SK-N-SH (cell line): Measurements from ENCODE around the gene GTF3C2. TPM values are rescaled to one million over a fixed set of nuclear protein-coding genes. Genes with fewer than 3 reads are reported as not detected.
A peak's percentile ranks its signal among the peaks of the same experiment; 100 is the strongest.

Experiments used
- CTCF ChIA-PET: fragments of 300-600, 350-600 bp; formaldehyde crosslinking; extraction: SDS; loops from one replicate; lab custom pipeline; 2021; lab: Yijun Ruan, JAX
- POLR2A ChIA-PET: fragments of 350-600 bp; sonication (Branson Sonifier 250); formaldehyde crosslinking; extraction: SDS; loops from one replicate; lab custom pipeline; 2020; ENCODE audit warnings: antibody characterized with exemption, inconsistent platforms; lab: Yijun Ruan, JAX
- DNase-seq: peaks from one replicate; pipeline ENCODE4 v3.0.0; 2012
- H2AFZ ChIP-seq: fragments of 200-600 bp; sonication (generic); 2 replicates; pipeline ENCODE4 v1.8.1; 2016; ENCODE audit warnings: antibody characterized with exemption, mild to moderate bottlenecking, low read depth
- H3F3A ChIP-seq: fragments of 200-600 bp; sonication (generic); replicated peaks from 2 replicates; pipeline ENCODE3; 2016; ENCODE audit warnings: antibody characterized with exemption, mild to moderate bottlenecking; ENCODE audit not compliant: insufficient read depth
- H3K27ac ChIP-seq, 2 experiments: fragments of 200-500 bp in 1 of 2; fragments of 200-600 bp in 1 of 2; sonication (Bioruptor generic) in 1 of 2; sonication (generic), shearing (Covaris generic) in 1 of 2; 2 replicates each; pipeline versions ENCODE4 v1.5.1 to v1.6.1; 2014 to 2016; ENCODE audit warnings: low read depth in 2 of 2, inconsistent platforms in 1 of 2, low read length in 1 of 2, mild to moderate bottlenecking in 1 of 2, mixed read lengths in 1 of 2
- H3K27me3 ChIP-seq: fragments of 200-600 bp; sonication (generic), shearing (Covaris generic); 2 replicates; pipeline ENCODE4 v1.6.1; 2016; ENCODE audit warnings: mixed run types; ENCODE audit not compliant: insufficient read depth
- H3K36me3 ChIP-seq, 2 experiments: fragments of 200-500 bp in 1 of 2; fragments of 200-600 bp in 1 of 2; sonication (Bioruptor generic) in 1 of 2; sonication (generic) in 1 of 2; replicated peaks in 1 of 2; 2 replicates each; pipeline versions ENCODE3 to v1.5.1; 2014 to 2016; ENCODE audit warnings: low read length in 1 of 2, mild to moderate bottlenecking in 1 of 2; ENCODE audit not compliant: insufficient read depth in 2 of 2, control insufficient read depth in 1 of 2
- H3K4me1 ChIP-seq, 2 experiments: fragments of 200-500 bp in 1 of 2; fragments of 200-600 bp in 1 of 2; sonication (Bioruptor generic) in 1 of 2; sonication (generic), shearing (Covaris generic) in 1 of 2; 2 replicates each; pipeline versions ENCODE4 v1.5.1 to v1.6.1; 2014 to 2016; ENCODE audit warnings: low read depth in 1 of 2, low read length in 1 of 2, mixed run types in 1 of 2; ENCODE audit not compliant: insufficient read depth in 2 of 2, control insufficient read depth in 1 of 2
- H3K4me2 ChIP-seq: fragments of 200-600 bp; sonication (generic), shearing (Covaris generic); 2 replicates; pipeline ENCODE4 v1.6.1; 2017; ENCODE audit warnings: mixed run types
- H3K4me3 ChIP-seq, 2 experiments: fragments of 200-500 bp in 1 of 2; fragments of 200-600 bp in 1 of 2; sonication (Bioruptor generic) in 1 of 2; sonication (generic), shearing (Covaris generic) in 1 of 2; 2 replicates each; pipeline versions ENCODE4 v1.5.1 to v1.8.1; 2014 to 2016; ENCODE audit warnings: low read depth in 2 of 2, inconsistent platforms in 1 of 2, low read length in 1 of 2, mild to moderate bottlenecking in 1 of 2, mixed read lengths in 1 of 2, moderate library complexity in 1 of 2
- H3K79me2 ChIP-seq: fragments of 200-600 bp; sonication (generic); 2 replicates; pipeline ENCODE4 v1.8.1; 2017; ENCODE audit warnings: mild to moderate bottlenecking; ENCODE audit not compliant: insufficient read depth
- H3K9ac ChIP-seq: fragments of 200-600 bp; sonication (generic); 2 replicates; pipeline ENCODE4 v1.6.1; 2017; ENCODE audit warnings: mixed run types
- H3K9me2 ChIP-seq: fragments of 200-600 bp; sonication (generic); 2 replicates; pipeline ENCODE4 v1.6.1; 2017; ENCODE audit warnings: mixed run types
- H3K9me3 ChIP-seq: fragments of 200-600 bp; sonication (generic); 2 replicates; pipeline ENCODE4 v1.6.1; 2017; ENCODE audit warnings: mixed run types, mild to moderate bottlenecking, moderate library complexity
- H4K20me1 ChIP-seq: fragments of 200-600 bp; sonication (generic); 2 replicates; pipeline ENCODE4 v1.6.1; 2017; ENCODE audit warnings: mild to moderate bottlenecking, mixed run types; ENCODE audit not compliant: insufficient read depth
- CHD2 ChIP-seq: fragments of 150-350 bp; IDR thresholded peaks from 2 replicates; pipeline ENCODE4 v1.6.1; 2018; ENCODE audit warnings: low read length; ENCODE audit not compliant: partially characterized antibody
- EP300 ChIP-seq, 2 experiments: IDR thresholded peaks; 2 replicates each; pipeline versions ENCODE4 v1.4.0 to v1.6.1; 2012; ENCODE audit warnings: borderline replicate concordance in 1 of 2, low read depth in 1 of 2, low read length in 1 of 2
- GATA2 ChIP-seq: sonication (generic); formaldehyde crosslinking; IDR thresholded peaks from 2 replicates; pipeline ENCODE4 v1.5.0; 2020; ENCODE audit warnings: mild to moderate bottlenecking, missing genetic modification reagents
- JUND ChIP-seq: IDR thresholded peaks from 2 replicates; pipeline ENCODE4 v1.4.0; 2012
- PBX3 ChIP-seq: IDR thresholded peaks from 2 replicates; pipeline ENCODE4; 2012
- RAD21 ChIP-seq: IDR thresholded peaks from 2 replicates; pipeline ENCODE4 v1.6.1; 2012; ENCODE audit warnings: mild to moderate bottlenecking, low read length
- RFX5 ChIP-seq: IDR thresholded peaks from 2 replicates; pipeline ENCODE4 v1.6.1; 2012; ENCODE audit warnings: mild to moderate bottlenecking, improper control_type of control experiment, low read length
- YY1 ChIP-seq: IDR thresholded peaks from 2 replicates; pipeline ENCODE4 v1.4.0; 2012; ENCODE audit warnings: low read depth, mild to moderate bottlenecking
- ZBTB33 ChIP-seq: IDR thresholded peaks from 2 replicates; pipeline ENCODE4 v1.4.0; 2012; ENCODE audit warnings: low read depth, borderline replicate concordance
- WGBS: methylation state at CpG from one replicate; pipeline ENCODE4 v1.1.6; 2017; ENCODE audit warnings: low lambda C conversion rate; 5-methylcytosine and 5-hydroxymethylcytosine counted together
- polyA plus RNA-seq, 3 experiments: library from polyadenylated mRNA; depleted of rRNA; stranded (reverse); fragments of >200 nt; gene quantifications; 2 replicates each; pipeline ENCODE4 v1.2.3, GENCODE V29; 2012

Gene GTF3C2
- polyA plus RNA-seq, 1 of the 3 experiments (the other 2 are of a cell fraction) = 65.8 TPM

DNA sequence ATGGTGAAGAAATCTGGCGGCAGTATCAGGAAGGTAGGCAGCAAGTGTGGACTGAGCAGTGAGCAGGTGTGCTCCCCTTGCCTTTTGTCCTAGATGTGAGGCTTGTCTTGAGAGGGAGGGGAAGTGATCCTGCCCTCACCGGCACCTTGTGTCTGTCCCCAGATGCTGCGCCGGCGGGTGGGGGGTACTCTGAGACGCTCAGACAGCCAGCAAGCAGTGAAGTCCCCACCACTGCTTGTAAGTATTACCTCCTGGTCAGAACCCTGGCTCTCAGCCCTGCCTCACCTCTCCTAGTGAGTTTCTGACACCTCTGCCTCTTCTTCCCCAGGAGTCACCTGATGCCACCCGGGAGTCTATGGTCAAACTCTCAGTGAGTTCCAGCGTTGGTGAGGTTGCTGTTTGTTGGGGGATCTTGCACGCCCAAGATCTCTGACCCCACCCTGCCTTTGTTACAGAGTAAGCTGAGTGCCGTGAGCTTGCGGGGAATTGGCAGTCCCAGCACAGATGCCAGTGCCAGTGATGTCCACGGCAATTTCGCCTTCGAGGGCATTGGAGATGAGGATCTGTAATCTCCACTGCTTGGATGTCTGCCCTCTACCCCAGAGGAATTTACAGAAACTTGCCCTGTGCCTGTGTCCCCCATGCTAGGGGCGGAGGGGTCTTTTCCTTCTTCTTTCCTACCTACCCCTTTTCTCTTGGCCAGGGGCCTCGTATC, 19.7 kb upstream of the GTF3C2 start:
- 88% methylated on average over 15 of the region's 16 CpGs for WGBS
- Histone ChIP-seq H3K4me1 (peaks cover 25 to 58% of the 10 kb centered on the region in 2 experiments; a peak in 3 of 4 replicates), H3K4me3 (no peak overlapping the region), H3K36me3 (peaks cover 45 to 75% of the 10 kb centered on the region in 2 experiments), H4K20me1 (peaks cover 4% of the 10 kb centered on the region), H3K27me3 (no peaks in the 10 kb centered on the region), H3K9ac (no peak overlapping the region), H2AFZ (no peak overlapping the region), H3K79me2 (peaks cover 67% of the 10 kb centered on the region), H3F3A (peaks cover 14% of the 10 kb centered on the region), H3K9me3 (no peaks in the 10 kb centered on the region), H3K9me2 (no peaks in the 10 kb centered on the region), H3K27ac (peak overlapping the region in 1 of 2 experiments; percentile 39; a peak in 1 of 4 replicates), H3K4me2 (no peak overlapping the region)
- TF ChIP-seq RAD21 = no peak
- 0 out of 2 replicates have a peak, but pooled peaks have one; percentile 5 for TF ChIP-seq JUND
- no peak for TF ChIP-seq ZBTB33
- 0 out of 2 replicates have a peak, but pooled peaks have one; percentile 3 for TF ChIP-seq PBX3
- no peak for TF ChIP-seq EP300 (IDR thresholded peaks at IDR 0.05; ENCODE audit: borderline replicate concordance in 1 of 2, low read depth in 1 of 2, low read length in 1 of 2)
- DNase-seq = no peak
- POLR2A ChIA-PET = interaction anchor here (1.1 to 2.3 kb wide), 3 partner anchors 19 to 52 kb away, joined by 4 to 7 read pairs (median 5); partner anchors contain the start of genes GTF3C2 and NRBP1
- CTCF ChIA-PET = interaction anchor here (1.1 to 5.7 kb wide), 2 partner anchors 32 to 289 kb away, joined by 3 to 28 read pairs; partner anchors contain the start of gene PPM1G

DNA sequence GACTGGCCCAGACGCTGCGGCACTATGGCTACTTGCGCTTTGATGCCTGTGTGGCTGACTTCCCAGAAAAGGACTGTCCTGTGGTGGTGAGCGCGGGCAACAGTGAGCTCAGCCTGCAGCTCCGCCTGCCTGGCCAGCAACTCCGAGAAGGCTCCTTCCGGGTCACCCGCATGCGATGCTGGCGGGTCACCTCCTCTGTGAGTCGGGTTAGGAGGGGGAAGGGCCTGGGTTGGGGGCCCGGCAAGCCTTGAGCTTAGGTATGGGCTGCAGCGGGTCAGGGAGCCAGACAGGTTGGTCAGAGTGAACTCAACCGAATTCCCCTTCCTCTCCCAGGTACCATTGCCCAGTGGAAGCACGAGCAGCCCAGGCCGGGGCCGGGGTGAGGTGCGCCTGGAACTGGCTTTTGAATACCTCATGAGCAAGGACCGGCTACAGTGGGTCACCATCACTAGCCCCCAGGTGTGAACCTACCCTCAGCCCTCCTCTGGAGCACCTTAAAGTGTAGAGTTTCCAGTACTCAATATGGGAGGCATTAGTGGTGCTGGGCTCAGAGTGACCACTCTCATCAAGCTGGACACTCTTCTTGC, 19.0 kb upstream of the GTF3C2 start:
- no peaks in the 10 kb centered on the region for H3K9me2 ChIP-seq
- no peak overlapping the region for H3K9ac ChIP-seq
- H4K20me1 ChIP-seq = peaks cover 4% of the 10 kb centered on the region
- POLR2A ChIA-PET = interaction anchor here (1.1 to 2.3 kb wide), 2 partner anchors 19 to 53 kb away, joined by 4 to 7 read pairs; partner anchors contain the start of genes GTF3C2 and NRBP1
- TF ChIP-seq RFX5 (no peak), GATA2 (CRISPR knock-in tag) (no peak), CHD2 (no peak), YY1 (no peak)
- H3F3A ChIP-seq = peaks cover 8% of the 10 kb centered on the region
- H3K4me3 ChIP-seq = no peak overlapping the region
- no peak overlapping the region for H3K4me2 ChIP-seq
- peak; percentile 38 for DNase-seq
- CTCF ChIA-PET = interaction anchor here (1.1 kb wide), 1 partner anchor 288 kb away, joined by 3 read pairs; no protein-coding TSS in a partner anchor
- H3K27ac ChIP-seq = peak overlapping the region in 1 of 2 experiments; percentile 25; a peak in 1 of 4 replicates
- peaks cover 40 to 72% of the 10 kb centered on the region in 2 experiments for H3K36me3 ChIP-seq
- no peak overlapping the region for H2AFZ ChIP-seq
- no peaks in the 10 kb centered on the region for H3K27me3 ChIP-seq
- H3K9me3 ChIP-seq = no peaks in the 10 kb centered on the region
- 98% methylated on average over 18 of the region's 20 CpGs for WGBS
- H3K79me2 ChIP-seq = peaks cover 74% of the 10 kb centered on the region
- H3K4me1 ChIP-seq = peaks cover 20 to 55% of the 10 kb centered on the region in 2 experiments; a peak in 3 of 4 replicates
